GM18508 (cell line): ENCODE measurements around the gene TMEM258.

Experiments used
- ATAC-seq: cut with Tn5 transposase; IDR thresholded peaks from one replicate; pipeline ENCODE4 v1.9.1; 2021; ENCODE audit warnings: moderate number of reproducible peaks; ENCODE audit not compliant: insufficient read depth, unreplicated experiment

TMEM258 gene

GRCh38 chr11:61745781-61746441 is 46.5 kb downstream of the TMEM258 start:
- no peak for ATAC-seq

GRCh38 chr11:61744609-61745156 is 47.7 kb downstream of the TMEM258 start:
- ATAC-seq = no peak

DNA sequence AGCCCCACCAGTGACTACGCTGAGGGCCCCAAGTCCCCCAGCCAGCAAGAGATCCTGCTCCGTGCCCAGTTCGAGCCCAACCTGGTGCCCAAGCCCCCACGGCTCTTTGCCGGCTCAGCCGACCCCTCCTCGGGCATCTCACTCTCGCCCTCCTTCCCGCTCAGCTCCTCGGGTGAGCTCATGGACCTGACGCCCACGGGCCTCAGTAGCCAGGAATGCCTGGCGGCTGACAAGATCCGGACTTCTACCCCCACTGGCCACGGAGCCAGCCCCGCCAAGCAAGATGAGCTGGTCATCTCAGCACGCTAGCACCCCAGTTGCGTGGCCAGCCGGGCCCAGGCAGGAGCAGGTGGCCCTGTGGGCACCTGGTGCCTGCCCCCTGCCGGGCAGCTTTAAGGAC is 48.2 kb downstream of the TMEM258 start:
- no peak for ATAC-seq

DNA sequence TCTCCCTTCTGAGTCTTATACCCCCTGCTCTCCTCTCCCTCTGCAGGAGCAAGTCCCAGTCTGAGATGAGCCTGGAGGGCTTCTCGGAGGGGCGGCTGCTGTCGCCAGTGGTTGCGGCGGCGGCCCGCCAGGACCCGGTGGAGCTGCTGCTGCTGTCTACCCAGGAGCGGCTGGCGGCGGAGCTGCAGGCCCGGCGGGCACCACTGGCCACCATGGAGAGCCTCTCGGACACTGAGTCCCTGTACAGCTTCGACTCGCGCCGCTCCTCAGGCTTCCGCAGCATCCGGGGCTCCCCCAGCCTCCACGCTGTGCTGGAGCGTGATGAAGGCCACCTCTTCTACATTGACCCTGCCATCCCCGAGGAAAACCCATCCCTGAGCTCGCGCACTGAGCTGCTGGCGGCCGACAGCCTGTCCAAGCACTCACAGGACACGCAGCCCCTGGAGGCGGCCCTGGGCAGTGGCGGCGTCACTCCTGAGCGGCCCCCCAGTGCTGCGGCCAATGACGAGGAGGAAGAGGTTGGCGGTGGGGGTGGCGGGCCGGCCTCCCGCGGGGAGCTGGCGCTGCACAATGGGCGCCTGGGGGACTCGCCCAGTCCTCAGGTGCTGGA is 48.8 kb downstream of the TMEM258 start:
- no peak for ATAC-seq

DNA sequence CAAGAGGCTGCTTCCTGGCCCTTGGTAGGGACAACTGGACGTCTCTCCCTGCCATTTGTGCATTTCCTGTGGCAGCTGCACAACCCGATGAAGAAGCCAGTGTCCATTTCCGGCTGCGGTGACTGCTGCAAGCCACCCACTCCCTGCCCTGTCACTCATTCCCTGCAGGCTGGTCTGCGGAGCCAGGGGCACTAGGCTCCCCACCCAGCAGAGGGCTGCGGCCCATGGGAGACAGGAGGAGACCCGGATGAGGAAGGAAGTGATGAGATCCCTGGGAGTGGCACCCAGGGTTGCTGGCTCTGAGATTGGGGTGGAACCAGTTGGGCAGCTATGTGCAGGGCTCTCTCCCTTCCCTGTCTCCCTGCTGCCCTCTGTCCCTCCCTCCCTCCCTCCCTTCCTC is 50.0 kb downstream of the TMEM258 start:
- no peak for ATAC-seq

DNA sequence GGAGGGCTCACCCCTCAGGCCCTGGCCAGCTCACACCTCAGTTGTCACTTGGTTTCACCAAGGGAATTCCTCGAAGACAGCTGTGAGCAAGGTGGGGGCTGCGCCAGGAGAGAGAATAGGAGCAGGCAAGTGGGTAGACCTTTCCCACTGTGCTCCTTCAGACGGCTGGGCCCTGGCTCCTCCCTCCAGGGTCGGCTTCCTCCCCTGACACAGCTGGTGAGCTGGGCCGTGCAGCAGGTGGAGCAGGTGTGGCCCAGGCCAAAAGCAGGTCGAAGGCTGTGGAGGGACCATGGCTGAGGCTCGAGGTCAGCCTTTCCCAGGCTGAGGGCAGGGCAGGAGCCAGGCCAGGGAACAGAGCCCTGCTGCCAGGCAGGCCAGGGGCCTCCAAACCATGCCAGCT is 52.4 kb downstream of the TMEM258 start:
- ATAC-seq = no peak

GRCh38 chr11:61739413-61739812 is 53.0 kb downstream of the TMEM258 start:
- ATAC-seq = no peak
